GM18520 (cell line): ENCODE measurements around the gene HS3ST5.

Source experiments
- ATAC-seq: cut with Tn5 transposase; IDR thresholded peaks from one replicate; pipeline ENCODE4 v1.9.1; 2021; ENCODE audit not compliant: unreplicated experiment

The HS3ST5 gene, protein sequence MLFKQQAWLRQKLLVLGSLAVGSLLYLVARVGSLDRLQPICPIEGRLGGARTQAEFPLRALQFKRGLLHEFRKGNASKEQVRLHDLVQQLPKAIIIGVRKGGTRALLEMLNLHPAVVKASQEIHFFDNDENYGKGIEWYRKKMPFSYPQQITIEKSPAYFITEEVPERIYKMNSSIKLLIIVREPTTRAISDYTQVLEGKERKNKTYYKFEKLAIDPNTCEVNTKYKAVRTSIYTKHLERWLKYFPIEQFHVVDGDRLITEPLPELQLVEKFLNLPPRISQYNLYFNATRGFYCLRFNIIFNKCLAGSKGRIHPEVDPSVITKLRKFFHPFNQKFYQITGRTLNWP

DNA sequence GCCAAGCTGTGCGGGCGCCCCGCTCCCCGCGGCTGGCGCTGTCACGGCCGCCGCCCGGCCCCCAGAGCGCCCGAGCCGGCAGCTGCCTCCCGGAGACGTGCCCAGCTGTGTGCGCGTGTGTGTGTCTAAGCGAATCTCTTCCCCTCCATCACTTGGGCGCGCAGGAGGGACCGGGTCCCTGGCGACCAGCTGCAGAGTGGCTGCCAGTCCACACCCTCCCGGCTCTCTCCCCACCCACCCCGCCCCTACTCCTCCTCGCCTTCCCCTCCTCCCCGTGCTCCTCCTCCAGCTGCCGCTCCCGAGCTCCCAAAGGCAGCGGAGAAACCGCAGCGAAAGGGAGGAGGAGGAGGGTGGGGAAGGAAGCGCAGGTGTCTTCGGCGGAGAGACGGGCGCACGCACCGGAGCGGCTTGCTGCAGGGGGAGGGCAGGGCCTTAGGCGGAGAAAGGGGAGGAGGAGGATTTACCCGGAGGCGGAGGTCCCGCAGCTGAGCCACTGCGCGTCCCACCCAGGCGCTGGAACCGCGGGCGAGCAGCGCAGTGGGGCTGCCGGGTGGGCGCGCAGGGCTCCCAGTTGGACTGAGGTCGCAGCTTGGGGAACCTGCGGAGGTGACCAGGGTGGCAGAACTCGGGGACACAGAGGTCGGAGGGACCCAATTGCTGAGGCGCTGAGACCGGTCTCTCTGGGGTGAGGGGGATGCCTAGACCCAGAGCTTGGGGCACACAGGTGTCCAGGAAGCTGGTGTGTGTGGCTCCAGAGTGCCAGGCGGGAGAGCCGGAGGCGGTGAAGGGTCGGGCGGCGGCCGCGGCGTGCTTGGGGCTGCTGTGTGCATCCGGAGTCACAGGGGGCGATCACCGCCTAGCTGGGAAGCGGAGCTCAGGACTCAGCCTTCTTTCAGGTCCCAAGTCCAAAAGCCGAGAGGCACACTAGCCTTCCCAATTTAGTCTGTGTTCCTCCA, at the start of gene HS3ST5:
HS3ST5 (minus strand) TSS at position 198 of the 956 bp plus-strand sequence. CDS start 280,178 bp downstream, outside the sequence.
- ATAC-seq, result no peak

DNA sequence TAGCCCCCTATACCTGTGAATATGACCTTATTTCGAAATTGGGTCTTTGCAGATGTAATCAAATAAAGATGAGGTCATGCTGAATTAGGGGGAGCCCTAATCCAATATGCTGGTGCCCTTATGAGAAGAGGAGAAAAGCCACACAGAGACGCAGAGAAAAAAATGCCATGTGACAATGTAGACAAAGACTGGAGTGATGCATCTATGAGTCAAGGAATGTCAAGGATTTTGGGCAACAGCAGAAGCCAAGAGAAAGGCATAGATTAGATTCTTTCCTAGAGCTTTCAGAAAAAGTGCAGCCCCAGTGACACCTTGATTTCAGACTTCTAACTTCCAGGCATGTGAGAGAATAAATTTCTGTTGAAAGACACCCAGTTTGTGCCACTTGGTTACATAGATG, 47.4 kb upstream of the HS3ST5 start:
- no peak for ATAC-seq

DNA sequence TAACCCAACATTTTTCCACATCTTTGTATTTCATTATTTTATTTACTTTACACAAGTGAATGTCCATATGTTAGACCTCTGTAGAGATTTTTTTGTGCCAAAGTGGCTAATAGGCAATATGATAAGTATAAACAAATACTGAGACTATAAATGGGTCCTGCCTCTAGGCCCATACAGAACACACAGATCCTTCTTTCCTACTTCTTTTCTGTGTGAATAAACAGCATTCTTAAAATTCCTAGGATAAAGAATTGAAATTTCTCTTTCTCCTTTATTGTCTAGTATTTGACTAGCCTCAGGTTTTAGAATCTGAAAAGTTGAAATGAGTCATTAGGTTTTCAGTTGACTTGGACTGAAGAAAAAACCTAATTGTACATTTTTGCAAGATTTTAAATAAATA, 46.3 kb upstream of the HS3ST5 start:
- no peak for ATAC-seq

DNA sequence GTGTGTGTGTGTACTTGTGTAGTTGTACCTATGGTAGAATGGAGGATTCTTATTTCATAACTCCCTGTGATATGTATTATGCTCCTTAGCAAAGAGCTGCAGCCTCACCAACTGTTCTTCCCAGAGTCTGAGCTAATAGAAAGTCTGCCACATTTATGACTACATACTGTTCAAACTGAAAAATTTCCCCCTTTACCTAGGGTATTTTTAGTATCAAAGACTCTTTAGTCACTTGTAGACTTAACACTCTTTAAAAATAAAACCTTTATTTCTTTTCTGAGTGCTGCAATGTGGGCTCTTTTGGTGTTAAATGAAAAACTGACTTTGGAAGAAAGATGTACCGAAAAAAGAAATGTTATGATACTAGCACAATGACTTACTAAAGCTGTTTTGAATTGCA, 39.6 kb upstream of the HS3ST5 start:
- no peak for ATAC-seq

- ATAC-seq, result no peak
These were observed 35.1 kb upstream of the HS3ST5 start for GRCh38 chr6:114377881-114378280.

DNA sequence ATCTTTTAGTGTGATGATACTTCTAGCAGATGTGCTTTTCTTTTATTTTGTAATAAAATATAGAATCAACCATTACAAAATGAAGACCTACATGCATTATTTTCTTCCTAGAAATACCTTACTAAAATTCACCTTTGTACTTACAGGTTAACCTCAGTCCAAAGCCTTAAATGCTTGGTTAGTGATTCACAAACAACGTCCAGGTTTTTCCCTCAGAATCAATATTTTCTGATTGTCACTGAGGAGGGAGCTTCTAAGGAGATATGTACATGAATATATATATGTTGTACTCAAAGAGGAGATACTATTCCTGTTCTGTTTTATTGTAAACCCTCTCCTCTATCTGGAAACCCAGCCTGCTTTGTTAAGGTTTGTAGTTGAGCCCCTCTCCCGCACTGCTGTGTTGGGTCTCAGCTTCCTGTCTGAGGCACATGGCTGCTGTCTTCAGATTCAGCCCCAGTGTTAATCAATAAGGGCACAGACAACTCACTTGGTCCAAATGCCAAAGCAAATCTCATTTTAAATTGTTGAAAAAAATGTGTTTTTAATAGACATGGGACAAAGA, 33.9 kb upstream of the HS3ST5 start:
- no peak for ATAC-seq

DNA sequence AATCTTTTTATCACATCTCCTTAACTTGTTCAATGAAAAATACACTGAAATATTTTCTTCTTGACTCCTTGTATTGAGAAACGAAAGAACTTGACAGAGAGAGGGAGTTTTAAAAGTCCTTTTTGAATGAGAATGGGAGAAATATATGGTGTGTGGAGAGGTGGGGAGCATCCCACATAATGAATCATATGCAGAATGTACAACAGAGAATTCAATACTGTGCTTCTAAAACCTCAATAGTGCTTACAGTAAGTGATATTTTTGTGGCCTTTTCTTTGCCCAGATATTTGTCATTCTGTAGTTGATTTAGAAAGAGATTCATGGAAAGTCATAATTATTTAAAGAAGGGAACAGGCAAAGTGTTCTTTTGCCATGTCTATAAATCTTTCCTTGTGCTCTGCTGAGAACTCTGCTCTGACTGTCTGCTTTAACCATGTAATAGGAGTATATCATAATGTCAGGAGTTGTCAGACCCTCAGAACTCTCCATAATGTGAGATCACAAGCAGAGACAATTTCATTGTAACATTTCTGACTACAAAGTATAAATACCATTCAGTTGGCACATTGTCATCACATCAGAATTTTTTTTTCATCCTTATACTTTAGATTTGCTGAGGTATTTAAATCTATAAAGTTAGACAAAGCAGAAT, 32.8 kb upstream of the HS3ST5 start:
- no peak for ATAC-seq

DNA sequence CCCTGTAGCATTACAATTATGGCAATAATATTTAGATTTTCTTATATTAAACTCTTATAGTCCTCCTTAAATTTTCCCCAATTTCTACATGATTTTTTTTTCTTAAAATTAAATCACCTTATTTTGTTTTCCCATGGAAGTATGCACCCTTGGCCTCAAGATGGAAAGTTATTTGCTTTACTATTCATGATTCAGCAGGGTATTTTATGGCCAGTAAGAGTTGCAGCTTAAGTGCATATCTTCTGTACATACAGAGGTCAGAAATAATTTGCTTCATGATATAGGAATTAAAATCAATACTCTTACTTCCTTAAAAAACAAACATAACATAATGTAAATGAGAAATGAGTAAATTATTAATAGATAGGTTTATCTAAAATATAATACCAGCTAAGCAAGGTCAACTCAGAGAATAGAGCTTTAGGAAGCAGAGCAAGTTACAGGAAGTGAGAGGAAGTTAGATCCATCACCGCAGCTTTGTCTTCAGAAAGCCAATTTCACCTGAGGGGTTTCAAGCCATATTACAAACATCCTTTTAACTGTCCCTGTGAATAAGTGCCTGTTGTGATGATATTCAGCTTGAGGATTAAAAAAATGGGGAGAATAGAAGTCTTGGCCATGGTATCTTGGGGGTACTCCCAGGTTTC, 24.6 kb upstream of the HS3ST5 start:
- no peak for ATAC-seq

DNA sequence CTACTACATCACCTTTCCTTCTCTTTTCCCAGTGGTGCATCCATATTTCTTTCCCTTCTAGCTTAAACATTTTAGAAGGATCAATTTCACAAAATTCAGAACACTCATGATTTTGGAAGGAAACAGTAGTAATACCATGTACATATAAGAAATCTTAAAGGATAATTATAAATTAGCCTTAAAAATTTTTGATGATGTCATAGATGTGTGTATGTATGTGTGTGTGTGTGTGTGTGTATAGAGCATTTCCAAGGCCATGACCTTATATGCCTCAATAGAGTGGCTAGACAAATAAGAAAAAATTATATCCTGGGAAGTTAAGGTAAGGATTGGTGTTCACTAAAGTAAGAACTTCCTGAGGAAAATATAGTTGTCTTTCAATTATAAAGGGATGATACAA, 24.1 kb upstream of the HS3ST5 start:
- no peak for ATAC-seq

- no peak for ATAC-seq
These were observed 21.5 kb upstream of the HS3ST5 start for GRCh38 chr6:114364301-114364700.

DNA sequence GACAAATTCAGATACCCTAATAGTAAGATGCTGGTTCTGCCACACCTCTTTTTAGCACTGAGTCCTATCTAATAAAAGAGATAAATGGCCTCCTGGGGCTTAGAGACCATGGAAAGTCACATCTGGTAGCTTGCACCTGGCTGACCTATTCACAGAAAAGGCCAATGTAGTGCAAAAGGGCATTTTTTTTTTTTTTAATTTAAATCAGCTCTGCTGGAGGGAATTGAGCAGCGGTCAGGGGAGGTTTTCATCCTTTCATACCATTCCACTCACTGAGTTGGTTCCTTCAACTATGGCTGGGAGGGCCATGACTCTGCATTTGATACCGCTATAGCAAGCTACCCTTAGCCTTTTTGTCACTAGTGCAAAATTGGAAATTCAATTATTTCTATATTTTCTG, 20.1 kb upstream of the HS3ST5 start:
- no peak for ATAC-seq

GRCh38 chr6:114362396-114362795, 19.6 kb upstream of the HS3ST5 start:
- no peak for ATAC-seq

- ATAC-seq, result no peak
These were observed 18.2 kb upstream of the HS3ST5 start for GRCh38 chr6:114361036-114361435.

DNA sequence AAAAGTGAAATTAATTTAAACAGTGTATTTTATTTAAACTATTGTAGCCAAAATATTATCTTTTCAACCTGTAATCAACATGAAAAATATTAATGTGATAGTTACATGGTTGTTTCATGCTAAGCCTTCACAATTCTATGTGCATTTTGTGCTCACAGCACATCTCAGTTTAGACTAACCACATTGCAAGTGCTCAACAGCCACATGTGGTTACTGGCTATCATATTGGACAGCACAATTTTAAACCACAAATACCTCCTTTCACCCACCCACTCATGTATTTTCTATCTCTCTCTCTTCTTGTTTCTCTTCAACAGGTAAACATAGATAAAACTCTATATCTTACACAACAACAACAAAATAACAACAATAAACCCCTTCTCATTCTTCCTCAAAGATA, 12.5 kb upstream of the HS3ST5 start:
- no peak for ATAC-seq

GRCh38 chr6:114354482-114354881, 11.7 kb upstream of the HS3ST5 start:
- ATAC-seq, result no peak

DNA sequence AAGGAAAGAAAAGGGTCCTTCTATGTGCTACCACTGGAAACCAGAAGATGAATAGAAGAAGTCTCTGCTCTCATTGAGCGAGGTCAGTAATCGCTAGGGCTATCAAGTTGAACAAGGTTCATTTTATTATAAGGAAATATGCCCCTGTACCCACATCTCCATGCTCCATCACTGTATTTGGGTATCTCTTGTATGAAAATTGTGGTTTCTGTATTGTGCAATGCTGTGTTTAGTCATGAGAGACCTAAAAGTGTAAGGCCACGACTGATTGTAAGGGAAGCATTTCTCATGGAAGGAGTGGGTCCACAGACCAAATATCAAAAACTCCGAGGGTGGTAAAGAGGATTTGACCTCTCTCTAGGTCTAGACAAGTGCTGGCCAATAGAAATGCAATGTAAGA, 3.6 kb upstream of the HS3ST5 start:
- no peak for ATAC-seq

- no peak for ATAC-seq
These were observed 2.1 kb upstream of the HS3ST5 start for GRCh38 chr6:114344971-114345275.

DNA sequence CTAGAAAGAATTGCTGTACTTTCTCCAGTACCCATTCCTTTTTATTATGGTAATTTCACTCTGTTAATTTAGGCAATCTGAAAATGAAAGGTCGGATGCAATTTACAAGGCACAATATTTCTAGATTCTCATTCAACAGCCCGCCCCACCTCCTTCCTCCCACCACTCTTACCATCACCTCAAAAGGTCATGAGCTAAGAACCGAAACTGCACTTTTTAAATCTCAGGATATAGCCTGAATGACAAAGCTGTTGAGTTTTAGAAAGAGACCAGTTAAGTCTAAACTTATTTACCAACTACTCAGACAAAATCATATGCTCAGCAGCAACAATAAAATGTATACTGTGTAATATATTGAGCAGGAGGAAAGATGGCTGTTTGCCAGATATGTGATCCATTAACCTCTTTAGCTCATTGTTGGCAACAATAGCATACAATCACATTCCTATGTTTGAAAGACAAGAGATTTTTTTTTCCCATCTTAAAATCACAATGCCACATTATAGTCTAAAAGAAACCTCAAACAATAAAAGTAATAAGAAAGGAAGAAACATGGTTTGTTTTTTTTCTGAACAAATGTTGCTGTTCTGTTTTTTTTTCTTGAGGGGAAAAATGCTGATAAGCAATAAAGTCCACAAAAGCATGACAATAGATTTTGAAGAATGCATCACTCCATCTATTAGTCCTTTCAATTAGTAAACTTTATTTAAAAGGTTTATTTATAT, 1.6 kb upstream of the HS3ST5 start:
- no peak for ATAC-seq

GRCh38 chr6:114343782-114344144, 940 bp upstream of the HS3ST5 start:
- ATAC-seq, result no peak

- ATAC-seq, result no peak
These were observed 567 bp downstream of the HS3ST5 start for GRCh38 chr6:114342086-114342825.
